Measurements from ENCODE around the gene PLAU.
"Not testable (repeated sequence)": the region's sequence is repeated elsewhere in the genome, so short reads cannot be mapped to it uniquely, and the experiment has no call there.

PLAU gene

GRCh38 chr10:73895381-73895780 is 15.6 kb upstream of the PLAU start:
- not testable (repeated sequence) for DNase-seq

GRCh38 chr10:73897693-73898092 is 13.2 kb upstream of the PLAU start:
- no peak for DNase-seq

GRCh38 chr10:73898730-73899410 is 12.1 kb upstream of the PLAU start:
- no peak for DNase-seq

GRCh38 chr10:73899423-73899822 is 11.5 kb upstream of the PLAU start:
- DNase-seq = no peak

GRCh38 chr10:73900064-73900463 is 10.9 kb upstream of the PLAU start:
- DNase-seq = no peak

GRCh38 chr10:73901261-73901660 is 9.7 kb upstream of the PLAU start:
- DNase-seq = no peak

- DNase-seq = no peak
These were observed 8.6 kb upstream of the PLAU start for GRCh38 chr10:73902351-73902750.

GRCh38 chr10:73905256-73906020 is 5.5 kb upstream of the PLAU start:
- no peak for DNase-seq

- peak; percentile 78 for DNase-seq
These were observed 4.1 kb upstream of the PLAU start for GRCh38 chr10:73906524-73907447.

- DNase-seq = no peak
These were observed 3.0 kb upstream of the PLAU start for GRCh38 chr10:73907841-73908517.

GRCh38 chr10:73908853-73909539 is 1.9 kb upstream of the PLAU start:
- peak; percentile 38 for DNase-seq

GRCh38 chr10:73909540-73910115 is 1.3 kb upstream of the PLAU start:
- DNase-seq = no peak

GRCh38 chr10:73910401-73910763 is 550 bp upstream of the PLAU start:
- no peak for DNase-seq

- DNase-seq = no peak
These were observed 647 bp downstream of the PLAU start for GRCh38 chr10:73911553-73912004.

- no peak for DNase-seq
These were observed 3.1 kb downstream of the PLAU start for GRCh38 chr10:73914036-73914435.

GRCh38 chr10:73915206-73915851 is 4.4 kb downstream of the PLAU start:
- DNase-seq = no peak

- no peak for DNase-seq
These were observed 6.0 kb downstream of the PLAU start for GRCh38 chr10:73916761-73917470.

GRCh38 chr10:73917566-73918305 is 6.8 kb downstream of the PLAU start:
- no peak for DNase-seq

- DNase-seq = not testable (repeated sequence)
These were observed 8.5 kb downstream of the PLAU start for GRCh38 chr10:73919481-73919880.
